HL-60/S4 (cell line): ENCODE results near the gene CD276.

ENCODE experiments used
- in situ Hi-C: fragments of 300-500 bp; cut with MboI; formaldehyde crosslinking; loops from 2 replicates; pipeline ENCODE4 v1.14.3; 2022; ENCODE audit warnings: low sequenced_read_pairs

CD276 gene

DNA sequence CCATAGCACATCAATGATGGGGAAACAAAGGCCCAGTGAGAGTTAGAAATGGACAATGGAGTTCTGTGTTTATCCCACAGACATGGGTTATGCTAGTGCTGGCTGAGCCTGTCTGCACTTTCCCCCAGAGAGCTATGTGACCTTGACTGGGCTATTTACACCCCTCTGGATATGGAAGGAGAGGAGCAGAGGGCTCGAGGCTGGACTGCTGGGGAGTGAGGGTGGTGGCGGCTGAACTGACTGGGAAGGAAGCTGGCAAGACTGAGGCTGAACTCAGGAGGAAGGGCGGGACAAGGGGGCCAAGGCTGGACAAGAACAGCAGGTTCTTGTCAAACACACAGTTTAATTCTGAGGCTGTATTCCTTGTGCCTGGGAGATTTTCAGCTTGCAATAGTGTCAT is 79.7 kb downstream of the CD276 start:
- in situ Hi-C loops, result no loop called here
